ENCODE measurements around the gene KLRC1. TPM values are rescaled to one million over a fixed set of nuclear protein-coding genes. Genes with fewer than 3 reads are reported as not detected.
"Not testable (repeated sequence)": the region's sequence is repeated elsewhere in the genome, so short reads cannot be mapped to it uniquely, and the experiment has no call there.

KLRC1 gene
- total and polyA plus RNA-seq, 10 of the 15 experiments (the other 5 are each of a cell fraction or from before 2014, with no cell fraction given) = 0.04 to 0.60 (median 0.23) TPM; not detected in 1

- in situ Hi-C loops (cut with MboI); H3K4me3 ChIP-seq; CTCF ChIA-PET; RAD21 ChIA-PET (ENCODE audit: unreplicated experiment); BruUV-seq (replicated peaks); H3K27ac ChIP-seq (ENCODE audit: control insufficient read depth, insufficient read depth); POLR2A ChIA-PET; DNase-seq (ENCODE audit: low read depth, low spot score); SMC1A ChIA-PET (ENCODE audit: uncharacterized antibody, unreplicated experiment); H3K9me3 ChIP-seq (replicated peaks; ENCODE audit: control insufficient read depth, insufficient read depth, low read length); H3K9ac ChIP-seq (ENCODE audit: control insufficient read depth, insufficient read depth, low read length); H3K4me1 ChIP-seq (ENCODE audit: control insufficient read depth, insufficient read depth, low read length); H3K27me3 ChIP-seq (replicated peaks in 1 of 2; ENCODE audit: control insufficient read depth in 2 of 2, insufficient read depth in 2 of 2, low read length in 1 of 2); H3K36me3 ChIP-seq (ENCODE audit: control insufficient read depth in 2 of 2, insufficient read depth in 2 of 2, low read length in 1 of 2); H3K4me2 ChIP-seq (ENCODE audit: control insufficient read depth, insufficient read depth); H4K20me1 ChIP-seq (ENCODE audit: control insufficient read depth, insufficient read depth); H2AFZ ChIP-seq (ENCODE audit: control insufficient read depth, low read depth, low read length); H3K79me2 ChIP-seq (ENCODE audit: control insufficient read depth, insufficient read depth, low read length); intact Hi-C loops (cut with micrococcal nuclease; ENCODE audit: unreplicated experiment): not testable (repeated sequence)
- 11% methylated on average over 2 of the region's 3 CpGs for WGBS (ENCODE audit: insufficient coverage, insufficient replicate concordance, low lambda C conversion rate, missing lambda C conversion rate)
- peak; percentile 94 for FAIRE-seq
- peak; percentile 44 for ATAC-seq
These were observed 31.0 kb downstream of the KLRC1 start for GRCh38 chr12:10422159-10422558.

DNA sequence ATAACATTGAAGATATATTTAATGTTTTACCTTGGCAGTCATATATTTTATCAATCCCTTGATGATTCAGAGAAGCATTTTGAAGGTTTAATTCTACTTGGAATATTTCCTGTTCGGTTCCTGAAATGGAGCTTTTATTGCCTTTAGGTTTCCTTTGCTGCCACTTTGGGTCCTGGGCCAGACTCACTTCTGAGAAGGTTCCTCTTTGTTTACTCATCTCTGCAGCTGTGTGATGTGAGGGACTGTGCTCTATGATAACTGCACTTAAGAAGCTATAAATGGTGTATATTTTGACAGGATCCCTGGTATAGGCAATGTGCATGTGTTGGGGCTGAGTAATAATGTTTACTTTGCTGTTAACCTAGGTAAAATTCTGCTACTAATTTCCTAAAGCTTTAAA, 32.8 kb downstream of the KLRC1 start, which contains the start of gene KLRC3:
Gene KLRC3 (minus strand): TSS at position 262 of the 400 bp plus-strand sequence. CDS start 45 bp downstream, at position 217.
- H3K36me3 ChIP-seq (ENCODE audit: control insufficient read depth in 2 of 2, insufficient read depth in 2 of 2, low read length in 1 of 2); CTCF ChIA-PET; H3K9ac ChIP-seq (ENCODE audit: control insufficient read depth, insufficient read depth, low read length); in situ Hi-C loops (cut with MboI); H3K4me2 ChIP-seq (ENCODE audit: control insufficient read depth, insufficient read depth); H2AFZ ChIP-seq (ENCODE audit: control insufficient read depth, low read depth, low read length); H4K20me1 ChIP-seq (ENCODE audit: control insufficient read depth, insufficient read depth); H3K4me3 ChIP-seq; H3K79me2 ChIP-seq (ENCODE audit: control insufficient read depth, insufficient read depth, low read length); H3K27me3 ChIP-seq (replicated peaks in 1 of 2; ENCODE audit: control insufficient read depth in 2 of 2, insufficient read depth in 2 of 2, low read length in 1 of 2); BruUV-seq (replicated peaks); POLR2A ChIA-PET; H3K9me3 ChIP-seq (replicated peaks; ENCODE audit: control insufficient read depth, insufficient read depth, low read length); FAIRE-seq; H3K4me1 ChIP-seq (ENCODE audit: control insufficient read depth, insufficient read depth, low read length); H3K27ac ChIP-seq (ENCODE audit: control insufficient read depth, insufficient read depth); RAD21 ChIA-PET (ENCODE audit: unreplicated experiment); DNase-seq (ENCODE audit: low read depth, low spot score); SMC1A ChIA-PET (ENCODE audit: uncharacterized antibody, unreplicated experiment); intact Hi-C loops (cut with micrococcal nuclease; ENCODE audit: unreplicated experiment): not testable (repeated sequence)
- WGBS (ENCODE audit: insufficient coverage, insufficient replicate concordance, low lambda C conversion rate, missing lambda C conversion rate) = 5% methylated on average over 1 of the region's 1 CpG
- ATAC-seq = peak; percentile 48; the same call in 1 of the 3 replicates
- TF ChIP-seq JUNB (IDR thresholded peaks at IDR 0.05) = peak; percentile 38; the same call in 1 of the 2 replicates
